DMS 273 (cell line): ENCODE data around the gene SMTNL2.

Source experiments
- DNase-seq: peaks from one replicate; lab custom pipeline; 2025; ENCODE audit not compliant: unreplicated experiment; lab: John Stamatoyannopoulos, UW

Gene SMTNL2

GRCh38 chr17:4584101-4584916, at the start of gene SMTNL2:
Gene SMTNL2 (plus strand): TSS chr17:4584529. CDS start chr17:4584606, 77 bp downstream.
- peak; percentile 60 for DNase-seq

- DNase-seq: peak; percentile 53
These were observed 49.2 kb upstream of the SMTNL2 start for GRCh38 chr17:4534928-4535666.

GRCh38 chr17:4535667-4536258, 48.6 kb upstream of the SMTNL2 start:
- DNase-seq: peak; percentile 53

GRCh38 chr17:4536259-4536741, 48.0 kb upstream of the SMTNL2 start:
- peak; percentile 62 for DNase-seq

- peak; percentile 78 for DNase-seq
These were observed 47.5 kb upstream of the SMTNL2 start for GRCh38 chr17:4536742-4537411.

GRCh38 chr17:4537451-4538235, 46.7 kb upstream of the SMTNL2 start:
- DNase-seq: peak; percentile 88

GRCh38 chr17:4538236-4539002, 45.9 kb upstream of the SMTNL2 start:
- DNase-seq: no peak

- peak; percentile 33 for DNase-seq
These were observed 45.3 kb upstream of the SMTNL2 start for GRCh38 chr17:4539025-4539424.

GRCh38 chr17:4539576-4540223, 44.6 kb upstream of the SMTNL2 start:
- DNase-seq: no peak

GRCh38 chr17:4540224-4540651, 44.1 kb upstream of the SMTNL2 start:
- peak; percentile 39 for DNase-seq

- DNase-seq: peak; percentile 46
These were observed 43.5 kb upstream of the SMTNL2 start for GRCh38 chr17:4540687-4541327.

- peak; percentile 33 for DNase-seq
These were observed 42.9 kb upstream of the SMTNL2 start for GRCh38 chr17:4541328-4542002.

GRCh38 chr17:4542003-4542725, 42.2 kb upstream of the SMTNL2 start:
- peak; percentile 30 for DNase-seq

- no peak for DNase-seq
These were observed 41.6 kb upstream of the SMTNL2 start for GRCh38 chr17:4542726-4543191.

GRCh38 chr17:4543557-4544026, 40.7 kb upstream of the SMTNL2 start:
- no peak for DNase-seq

GRCh38 chr17:4544135-4544950, 40.0 kb upstream of the SMTNL2 start:
- no peak for DNase-seq
